Measurements from ENCODE around the gene INPP5D.

GRCh38 chr2:233083782-233084181, 23.6 kb downstream of the INPP5D start:
- TF ChIP-seq CTCF (IDR thresholded peaks at IDR 0.05) (no peak), POLR2AphosphoS5 (IDR thresholded peaks at IDR 0.05) (no peak)

Measured in stomach (tissue), 4 donors.